H1 (cell line): ENCODE data around the gene MEIS2. TPM values are rescaled to one million over a fixed set of nuclear protein-coding genes. Genes with fewer than 3 reads are reported as not detected.

Source experiments
- CTCF ChIA-PET: fragments of 300-600 bp; sonication (Branson Sonifier 250); formaldehyde crosslinking; loops from one replicate; lab custom pipeline; 2021; ENCODE audit not compliant: partially characterized antibody; lab: Charles Lee
- POLR2A ChIA-PET: fragments of 300-600 bp; sonication (Branson Sonifier 250); formaldehyde crosslinking; loops from one replicate; lab custom pipeline; 2021; ENCODE audit warnings: inconsistent platforms; ENCODE audit not compliant: partially characterized antibody; lab: Charles Lee
- DNase-seq, 2 experiments: peaks; one replicate each; pipeline versions ENCODE4 v3.0.0 to v3.0.0-alpha.2; 2010 to 2022; ENCODE audit warnings: low spot score in 2 of 2, low read depth in 1 of 2, mixed read lengths in 1 of 2
- FAIRE-seq: peaks from 2 replicates; lab custom pipeline; 2011; peaks lifted over from hg19 to GRCh38; lab: Jason Lieb, UNC
- H2AFZ ChIP-seq: 2 replicates; pipeline ENCODE4 v1.8.1; 2012; ENCODE audit warnings: low read length, inconsistent platforms
- H2AK5ac ChIP-seq: 2 replicates; pipeline ENCODE4 v1.6.1; 2013; ENCODE audit warnings: low read depth, low read length
- H2BK120ac ChIP-seq: replicated peaks from 2 replicates; pipeline ENCODE3; 2013; ENCODE audit warnings: low read depth, low read length, inconsistent platforms
- H2BK12ac ChIP-seq: 2 replicates; pipeline ENCODE4 v1.6.1; 2013; ENCODE audit warnings: low read depth, low read length
- H2BK15ac ChIP-seq: 2 replicates; pipeline ENCODE4 v1.6.1; 2013; ENCODE audit warnings: low read length
- H2BK20ac ChIP-seq: 2 replicates; pipeline ENCODE4 v1.6.1; 2013; ENCODE audit warnings: low read length
- H2BK5ac ChIP-seq: 2 replicates; pipeline ENCODE4 v1.6.1; 2013; ENCODE audit warnings: low read depth, low read length
- H3K14ac ChIP-seq: 2 replicates; pipeline ENCODE4 v1.6.1; 2013; ENCODE audit warnings: inconsistent platforms; ENCODE audit not compliant: insufficient read length
- H3K18ac ChIP-seq: 2 replicates; pipeline ENCODE4 v1.6.1; 2013; ENCODE audit warnings: low read length; ENCODE audit errors: extremely low read depth
- H3K23ac ChIP-seq: 2 replicates; pipeline ENCODE4 v1.6.1; 2013; ENCODE audit warnings: inconsistent platforms; ENCODE audit not compliant: insufficient read length
- H3K23me2 ChIP-seq: 2 replicates; pipeline ENCODE4 v1.6.1; 2013; ENCODE audit warnings: low read depth, low read length
- H3K27ac ChIP-seq: 2 replicates; pipeline ENCODE4 v1.6.1; 2011; ENCODE audit warnings: low read depth, low read length, inconsistent platforms
- H3K27me3 ChIP-seq, 4 experiments: replicated peaks in 1 of 4; 1 replicate in 1 of 4; 2 replicates in 3 of 4; pipeline versions ENCODE4 v1.6.1 to v1.8.1; 2011 to 2013; ENCODE audit warnings: low read length in 3 of 4, mild to moderate bottlenecking in 3 of 4, inconsistent platforms in 2 of 4, mixed read lengths in 2 of 4, moderate library complexity in 1 of 4; ENCODE audit not compliant: control insufficient read depth in 3 of 4, insufficient read depth in 3 of 4; ENCODE audit errors: extremely low read depth in 1 of 4
- H3K36me3 ChIP-seq, 4 experiments: 2 replicates each; pipeline versions ENCODE4 v1.6.1 to v1.8.1; 2011 to 2013; ENCODE audit warnings: mild to moderate bottlenecking in 4 of 4, low read length in 3 of 4, moderate library complexity in 2 of 4, control low read depth in 1 of 4, inconsistent platforms in 1 of 4; ENCODE audit not compliant: insufficient read depth in 4 of 4, control insufficient read depth in 2 of 4
- H3K4ac ChIP-seq: replicated peaks from 2 replicates; pipeline ENCODE3; 2013; ENCODE audit warnings: low read length, low read depth, mixed read lengths, inconsistent platforms; ENCODE audit not compliant: insufficient read length
- H3K4me1 ChIP-seq, 4 experiments: replicated peaks in 1 of 4; 1 replicate in 1 of 4; 2 replicates in 3 of 4; pipeline versions ENCODE4 v1.6.1 to v1.8.1; 2011 to 2013; ENCODE audit warnings: low read length in 3 of 4, inconsistent platforms in 2 of 4, mixed read lengths in 1 of 4; ENCODE audit not compliant: insufficient read depth in 4 of 4, control insufficient read depth in 3 of 4
- H3K4me2 ChIP-seq, 2 experiments: 2 replicates each; pipeline versions ENCODE4 v1.6.1 to v1.8.1; 2011 to 2013; ENCODE audit warnings: low read depth in 2 of 2, low read length in 2 of 2, control low read depth in 1 of 2, inconsistent platforms in 1 of 2, mild to moderate bottlenecking in 1 of 2; ENCODE audit not compliant: insufficient read depth in 1 of 2
- H3K4me3 ChIP-seq, 4 experiments: fragments of 200-600, 300-600 bp in 1 of 4; sonication (generic), shearing (Covaris generic), sonication (Bioruptor Twin) in 1 of 4; 2 replicates each; pipeline versions ENCODE4 v1.5.1 to v1.8.1; 2011 to 2016; ENCODE audit warnings: low read length in 4 of 4, low read depth in 3 of 4, control low read depth in 2 of 4, inconsistent platforms in 2 of 4, mild to moderate bottlenecking in 2 of 4, mixed read lengths in 1 of 4, moderate library complexity in 1 of 4; ENCODE audit not compliant: insufficient read depth in 2 of 4; ENCODE audit errors: extremely low read depth in 1 of 4
- H3K56ac ChIP-seq: replicated peaks from 2 replicates; pipeline ENCODE3; 2013; ENCODE audit warnings: low read depth, mild to moderate bottlenecking, mixed read lengths, low read length, inconsistent platforms; ENCODE audit not compliant: insufficient read length
- H3K79me1 ChIP-seq: 2 replicates; pipeline ENCODE4 v1.6.1; 2013; ENCODE audit warnings: low read depth, low read length, control low read depth
- H3K79me2 ChIP-seq, 2 experiments: 2 replicates each; pipeline versions ENCODE4 v1.6.1 to v1.8.1; 2012 to 2013; ENCODE audit warnings: low read length in 2 of 2, mild to moderate bottlenecking in 2 of 2, inconsistent platforms in 1 of 2; ENCODE audit not compliant: insufficient read depth in 2 of 2, control insufficient read depth in 1 of 2
- H3K9ac ChIP-seq, 4 experiments: replicated peaks in 1 of 4; 1 replicate in 1 of 4; 2 replicates in 3 of 4; pipeline versions ENCODE4 v1.6.1 to v1.8.1; 2011 to 2013; ENCODE audit warnings: low read depth in 3 of 4, low read length in 3 of 4, control low read depth in 2 of 4, mild to moderate bottlenecking in 2 of 4, moderate library complexity in 2 of 4, inconsistent platforms in 1 of 4; ENCODE audit errors: extremely low read depth in 1 of 4
- H3K9me3 ChIP-seq, 2 experiments: 2 replicates each; pipeline versions ENCODE4 v1.6.1 to v1.8.1; 2012 to 2013; ENCODE audit warnings: mild to moderate bottlenecking in 2 of 2, moderate library complexity in 2 of 2, control low read depth in 1 of 2, inconsistent platforms in 1 of 2, low read depth in 1 of 2, low read length in 1 of 2, mixed read lengths in 1 of 2; ENCODE audit not compliant: insufficient read depth in 2 of 2
- H4K20me1 ChIP-seq, 2 experiments: replicated peaks in 1 of 2; 2 replicates each; pipeline versions ENCODE3 to v1.8.1; 2011 to 2013; ENCODE audit warnings: inconsistent platforms in 2 of 2, low read length in 2 of 2, mild to moderate bottlenecking in 1 of 2; ENCODE audit not compliant: insufficient read depth in 2 of 2, control insufficient read depth in 1 of 2
- H4K5ac ChIP-seq: 2 replicates; pipeline ENCODE4 v1.6.1; 2013; ENCODE audit warnings: low read length, low read depth, mixed read lengths, inconsistent platforms; ENCODE audit not compliant: insufficient read length
- H4K8ac ChIP-seq: 2 replicates; pipeline ENCODE4 v1.8.0; 2013; ENCODE audit warnings: mild to moderate bottlenecking, moderate library complexity, low read length, inconsistent platforms; ENCODE audit not compliant: insufficient read depth; ENCODE audit errors: extremely low read depth
- H4K91ac ChIP-seq: replicated peaks from 2 replicates; pipeline ENCODE3; 2013; ENCODE audit warnings: low read length, mixed read lengths, inconsistent platforms; ENCODE audit not compliant: insufficient read length
- BACH1 ChIP-seq: IDR thresholded peaks from 2 replicates; pipeline ENCODE4 v1.6.1; 2012; ENCODE audit warnings: low read length, improper control_type of control experiment
- BCL11A ChIP-seq, 2 experiments: IDR thresholded peaks; one replicate each; pipeline ENCODE4 v1.6.1; 2011; ENCODE audit warnings: low read depth in 2 of 2, low read length in 2 of 2, mild to moderate bottlenecking in 2 of 2
- BRCA1 ChIP-seq: IDR thresholded peaks from 2 replicates; pipeline ENCODE4 v1.6.1; 2012; ENCODE audit warnings: low read depth, low read length, improper control_type of control experiment
- CHD2 ChIP-seq: IDR thresholded peaks from 2 replicates; pipeline ENCODE4 v1.6.1; 2012; ENCODE audit warnings: low read length, improper control_type of control experiment
- KDM4A ChIP-seq: IDR thresholded peaks from one replicate; pipeline ENCODE4 v1.7.1; 2012; ENCODE audit warnings: low read depth, mild to moderate bottlenecking, moderate library complexity, low read length, inconsistent platforms; ENCODE audit not compliant: severe bottlenecking
- KDM5A ChIP-seq: fragments of 200-600 bp; IDR thresholded peaks from 2 replicates; pipeline ENCODE4 v1.7.1; 2012; ENCODE audit warnings: mild to moderate bottlenecking, low read length, inconsistent platforms, mixed read lengths
- PHF8 ChIP-seq: fragments of 200-600 bp; sonication (generic); conservative IDR thresholded peaks from 2 replicates; pipeline ENCODE4 v1.7.1; 2012; ENCODE audit warnings: low read depth, mild to moderate bottlenecking, inconsistent platforms, low read length, moderate library complexity
- POLR2A ChIP-seq, 2 experiments: IDR thresholded peaks; 1 replicate in 1 of 2; 2 replicates in 1 of 2; pipeline ENCODE4 v1.6.1; 2011; ENCODE audit warnings: low read depth in 2 of 2, low read length in 2 of 2, mild to moderate bottlenecking in 2 of 2; ENCODE audit errors: control extremely low read depth in 1 of 2
- SIRT6 ChIP-seq: IDR thresholded peaks from one replicate; pipeline ENCODE4 v1.7.1; 2012; ENCODE audit warnings: low read length, inconsistent platforms
- SP1 ChIP-seq: IDR thresholded peaks from 2 replicates; pipeline ENCODE4 v1.6.1; 2011; ENCODE audit warnings: low read depth, low read length
- TAF7 ChIP-seq: optimal IDR thresholded peaks from 2 replicates; pipeline ENCODE3; 2011; ENCODE audit warnings: low read depth, mild to moderate bottlenecking, inconsistent platforms, low read length, moderate library complexity, borderline replicate concordance
- TEAD4 ChIP-seq: IDR thresholded peaks from 2 replicates; pipeline ENCODE4 v1.6.1; 2012; ENCODE audit warnings: low read depth, low read length, inconsistent platforms, mixed read lengths
- WGBS, 2 experiments: shearing (Covaris generic) in 1 of 2; methylation state at CpG; one replicate each; pipeline versions ENCODE4 v1.1.6 to v1.1.7; 2013 to 2015; ENCODE audit warnings: low lambda C conversion rate in 2 of 2, mixed read lengths in 2 of 2, inconsistent platforms in 1 of 2, low coverage in 1 of 2, missing lambda C conversion rate in 1 of 2; ENCODE audit not compliant: insufficient replicate concordance in 2 of 2, insufficient coverage in 1 of 2, insufficient read length in 1 of 2; ENCODE audit errors: extremely low coverage in 1 of 2, missing lambda C conversion rate in 1 of 2; 5-methylcytosine and 5-hydroxymethylcytosine counted together
- polyA plus RNA-seq, 7 experiments: library from polyadenylated mRNA; depleted of rRNA in 3 of 7; stranded (reverse) in 5 of 7; unstranded in 2 of 7; fragments of >200 nt in 5 of 7; fragments of 200-250 nt in 2 of 7; gene quantifications; 1 replicate in 5 of 7; 2 replicates in 1 of 7; 4 replicates in 1 of 7; pipeline versions ENCODE4 v1.2.1 to v1.2.3, GENCODE V29; 2011 to 2013; ENCODE audit warnings: missing spikeins in 2 of 7, mixed read lengths in 2 of 7
- total RNA-seq: library from RNA; stranded (reverse); fragmentation: NEBNext Ultra II Directional; extraction: Animal tissue kit (Norgen Biotek cat#: 25700); gene quantifications from 2 replicates; pipeline ENCODE4 v1.2.1, GENCODE V29; 2021

The MEIS2 gene
- total and polyA plus RNA-seq, 2 of the 8 experiments (the other 6 are each of a cell fraction or from before 2014, with no cell fraction given): 0.22 to 1.2 TPM

DNA sequence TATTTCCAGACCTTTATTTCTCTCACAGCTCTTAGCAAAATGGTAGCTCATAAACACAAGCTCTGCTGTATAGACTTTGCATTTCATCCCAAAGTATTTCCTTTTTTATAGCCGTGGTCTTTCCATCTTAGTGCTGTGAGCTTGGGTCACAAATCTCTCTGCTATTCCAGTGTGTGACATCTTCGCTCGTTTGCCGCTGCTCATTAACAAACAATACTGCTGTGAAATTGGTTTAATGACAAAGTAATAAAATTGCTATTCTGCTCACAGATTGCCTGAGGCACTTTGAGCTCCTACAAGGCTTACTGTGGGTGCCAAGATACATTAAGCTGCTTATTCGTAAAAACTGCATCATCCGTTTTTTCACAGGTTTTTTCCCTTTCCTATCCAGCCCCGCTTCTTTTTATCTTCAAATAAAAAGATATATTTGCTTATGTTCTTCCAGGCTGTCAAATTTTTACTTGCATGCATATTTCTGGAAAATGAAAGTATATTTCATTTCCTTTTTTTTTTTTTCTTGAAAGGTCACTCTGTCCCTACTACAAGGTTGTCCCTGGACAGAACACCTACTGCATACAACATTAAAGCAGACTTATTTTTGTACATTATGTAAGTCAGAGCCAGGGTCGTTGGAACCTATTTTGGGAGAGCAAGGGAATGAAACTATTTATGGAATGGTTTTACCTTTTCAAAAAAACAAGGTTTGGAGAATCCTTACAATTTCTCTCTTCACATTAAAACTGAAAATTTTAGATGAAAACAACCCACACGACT, 174.5 kb downstream of the MEIS2 start:
- Histone ChIP-seq H4K8ac (no peak overlapping the region), H3K23ac (no peak overlapping the region), H2AFZ (no peak overlapping the region), H3K9ac (no peak overlapping the region), H3K4me1 (peaks cover 0 to 3% (median 0%) of the 10 kb centered on the region in 4 experiments; a peak in 2 of 7 replicates), H2BK20ac (no peak overlapping the region), H4K20me1 (no peaks in the 10 kb centered on the region), H3K18ac (no peak overlapping the region), H3K79me2 (no peaks in the 10 kb centered on the region), H3K4me3 (no peak overlapping the region), H3K27me3 (no peaks in the 10 kb centered on the region), H4K5ac (no peak overlapping the region), H2BK15ac (no peak overlapping the region), H3K36me3 (no peaks in the 10 kb centered on the region), H2BK12ac (no peak overlapping the region), H4K91ac (no peak overlapping the region), H2BK5ac (no peak overlapping the region), H3K4ac (no peak overlapping the region), H3K4me2 (no peak overlapping the region), H3K79me1 (no peaks in the 10 kb centered on the region), H3K14ac (no peak overlapping the region), H3K56ac (no peak overlapping the region), H3K27ac (no peak overlapping the region), H2AK5ac (no peak overlapping the region), H3K9me3 (no peaks in the 10 kb centered on the region), H3K23me2 (no peaks in the 10 kb centered on the region), H2BK120ac (no peak overlapping the region)
- ChIA-PET CTCF (no interaction called here), POLR2A (no interaction called here)
- FAIRE-seq: no peak
- 88% methylated on average over 9 of the region's 9 CpGs; no CpG with 5 or more reads in 1 of the 2 experiments for WGBS, 2 experiments
- no peak for DNase-seq
- TF ChIP-seq PHF8: no peak
- TF ChIP-seq SIRT6: no peak
- no peak for TF ChIP-seq TAF7
- no peak for TF ChIP-seq SP1
- no peak for TF ChIP-seq BRCA1
- TF ChIP-seq KDM4A: no peak
- TF ChIP-seq TEAD4: no peak
- TF ChIP-seq POLR2A (IDR thresholded peaks at IDR 0.05; ENCODE audit: control extremely low read depth in 1 of 2, low read depth in 2 of 2, low read length in 2 of 2): no peak
- TF ChIP-seq KDM5A: no peak
- TF ChIP-seq BCL11A (IDR thresholded peaks at IDR 0.05; ENCODE audit: low read depth in 2 of 2, low read length in 2 of 2): no peak
- TF ChIP-seq BACH1: no peak
- no peak for TF ChIP-seq CHD2
